Gastrocnemius medialis (tissue), 4 donors: Measurements from ENCODE around the gene CLSTN3. TPM values are rescaled to one million over a fixed set of nuclear protein-coding genes. Genes with fewer than 3 reads are reported as not detected.

Source experiments
- ATAC-seq, 2 donors: fragments of 150-250 bp; one replicate each; pipeline ENCODE4 v1.9.1; 2016
- DNase-seq, 2 donors: peaks; one replicate each; pipeline ENCODE4 v3.0.0-alpha.2; 2019
- H3K27ac ChIP-seq, 4 donors: fragments of 200-600 bp; sonication (generic); 1 replicate in 1 of 4; 2 replicates in 3 of 4; pipeline ENCODE4 v1.5.1; 2016 to 2018; ENCODE audit warnings: mild to moderate bottlenecking in 2 of 4, moderate library complexity in 1 of 4
- H3K27me3 ChIP-seq, 3 donors: fragments of 200-600 bp; sonication (generic) in 2 of 3; 1 replicate in 1 of 3; 2 replicates in 2 of 3; pipeline versions ENCODE4 v1.5.1 to v1.6.0; 2016 to 2019; ENCODE audit warnings: mild to moderate bottlenecking in 1 of 3, moderate library complexity in 1 of 3
- H3K36me3 ChIP-seq, 2 donors: fragments of 200-600 bp; sonication (generic) in 1 of 2; one replicate each; pipeline ENCODE4 v1.5.1; 2017 to 2018
- H3K4me1 ChIP-seq, 2 donors: fragments of 200-600 bp; sonication (generic) in 1 of 2; one replicate each; pipeline ENCODE4 v1.5.1; 2016 to 2017; ENCODE audit warnings: mild to moderate bottlenecking in 2 of 2
- H3K4me3 ChIP-seq, 4 donors: fragments of 200-600 bp; sonication (generic) in 3 of 4; 1 replicate in 1 of 4; 2 replicates in 3 of 4; pipeline ENCODE4 v1.5.1; 2016 to 2019; ENCODE audit warnings: mild to moderate bottlenecking in 2 of 4
- H3K9me3 ChIP-seq, 3 donors: fragments of 200-600 bp; sonication (generic) in 2 of 3; 1 replicate in 1 of 3; 2 replicates in 2 of 3; pipeline ENCODE4 v1.5.1; 2016 to 2019
- POLR2A ChIP-seq, 2 donors: fragments of 450-650 bp; IDR thresholded peaks; one replicate each; pipeline ENCODE4 v1.6.1; 2017; ENCODE audit warnings: antibody characterized with exemption in 2 of 2, mild to moderate bottlenecking in 2 of 2, moderate library complexity in 2 of 2
- in situ Hi-C, 4 donors: fragments of 200-750 bp; cut with MboI; loops; one replicate each; pipeline versions ENCODE4 v1.15.0 to v1.8.0; 2017; ENCODE audit warnings: low sequenced_read_pairs in 4 of 4
- intact Hi-C: fragments of 100-400 bp; cut with DNase I; formaldehyde crosslinking; loops from one replicate; pipeline ENCODE4 v1.15.1; 2023; ENCODE audit warnings: low total_unique reads
- total RNA-seq, 4 donors: library from RNA; depleted of rRNA; stranded (reverse); fragments of >200 nt; gene quantifications; one replicate each; pipeline versions ENCODE4 v1.1.0 to v1.2.3, GENCODE V29; 2016
- TF ChIP-seq, protein P1 (sequence below), 5 experiments: fragments of 450-650 bp in 3 of 5; fragments of 200-600 bp in 2 of 5; sonication (generic) in 2 of 5; IDR thresholded peaks in 4 of 5; conservative IDR thresholded peaks in 1 of 5; 1 replicate in 4 of 5; 2 replicates in 1 of 5; pipeline ENCODE4 v1.5.1; 2016 to 2019; ENCODE audit warnings: antibody characterized with exemption in 5 of 5, mild to moderate bottlenecking in 3 of 5, moderate library complexity in 3 of 5

CLSTN3 gene
- total RNA-seq: 1 to 10 TPM; 1.2 to 3.5 (median 2.4) TPM

DNA sequence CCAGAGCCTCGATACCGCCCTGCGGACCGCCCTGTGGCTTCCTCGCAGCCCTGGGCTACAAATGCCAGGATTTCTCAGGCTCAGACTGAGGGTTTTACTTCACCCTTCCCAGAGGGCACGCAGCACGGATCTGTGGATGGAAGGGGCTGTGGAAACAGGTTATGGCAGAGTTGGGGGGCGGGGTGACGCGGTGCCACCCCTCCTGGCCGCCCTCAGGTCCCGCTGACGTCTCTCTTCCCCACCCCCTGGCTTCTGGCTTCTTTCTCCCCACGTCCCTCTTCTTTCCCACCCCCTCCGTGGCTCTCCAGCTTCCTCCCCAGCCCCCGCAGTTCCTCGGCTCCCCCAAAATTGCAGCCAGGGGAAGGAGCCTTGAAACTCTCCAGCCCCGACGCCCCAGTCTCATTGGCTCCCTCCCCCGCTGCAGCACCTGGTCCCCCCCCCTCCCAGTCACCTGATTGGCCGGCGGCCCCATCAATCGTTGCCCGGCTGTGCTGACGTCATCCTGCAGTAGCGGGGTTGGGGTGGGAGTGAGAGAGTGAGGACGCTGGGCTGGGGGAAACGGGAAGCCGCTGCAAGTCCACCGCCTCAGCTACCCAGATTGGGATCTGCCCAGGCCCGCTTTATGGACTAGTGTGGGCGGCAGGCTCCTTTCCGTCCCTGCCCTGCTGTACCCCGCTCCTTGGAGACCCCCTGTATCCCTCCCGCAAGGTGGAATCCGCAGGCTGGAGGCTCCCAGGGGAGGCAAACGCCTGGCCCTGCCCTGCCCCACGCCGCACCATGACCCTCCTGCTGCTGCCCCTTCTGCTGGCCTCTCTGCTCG, at the start of gene CLSTN3:
Gene CLSTN3, plus strand, starts transcription at position 500 of the 820 bp plus-strand sequence. Its CDS starts 278 bp downstream, at position 778.
- no peaks in the 10 kb centered on the region for H3K9me3 ChIP-seq

DNA sequence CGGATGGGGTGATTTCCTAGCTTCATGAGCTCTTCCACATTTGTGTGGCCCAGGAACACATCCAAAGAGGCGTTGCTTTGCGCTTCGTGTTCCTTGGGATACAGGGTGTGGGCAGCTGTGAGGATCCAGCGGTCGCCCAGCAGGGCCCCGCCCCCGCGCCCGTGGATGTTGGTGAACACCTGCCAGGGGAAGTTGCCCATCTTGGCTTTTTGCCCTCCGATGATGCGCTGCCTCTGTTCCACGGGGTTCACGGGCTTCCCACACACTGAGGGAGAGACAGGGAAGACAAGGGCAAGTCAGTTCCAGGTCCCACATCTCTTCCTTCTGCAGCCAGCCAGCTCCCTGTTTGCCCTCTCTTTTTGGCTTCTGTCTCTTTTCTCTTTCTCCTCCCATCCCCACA, 49.1 kb upstream of the CLSTN3 start:
- H3K9me3 ChIP-seq: no peaks in the 10 kb centered on the region
- TF ChIP-seq, protein P1, sequence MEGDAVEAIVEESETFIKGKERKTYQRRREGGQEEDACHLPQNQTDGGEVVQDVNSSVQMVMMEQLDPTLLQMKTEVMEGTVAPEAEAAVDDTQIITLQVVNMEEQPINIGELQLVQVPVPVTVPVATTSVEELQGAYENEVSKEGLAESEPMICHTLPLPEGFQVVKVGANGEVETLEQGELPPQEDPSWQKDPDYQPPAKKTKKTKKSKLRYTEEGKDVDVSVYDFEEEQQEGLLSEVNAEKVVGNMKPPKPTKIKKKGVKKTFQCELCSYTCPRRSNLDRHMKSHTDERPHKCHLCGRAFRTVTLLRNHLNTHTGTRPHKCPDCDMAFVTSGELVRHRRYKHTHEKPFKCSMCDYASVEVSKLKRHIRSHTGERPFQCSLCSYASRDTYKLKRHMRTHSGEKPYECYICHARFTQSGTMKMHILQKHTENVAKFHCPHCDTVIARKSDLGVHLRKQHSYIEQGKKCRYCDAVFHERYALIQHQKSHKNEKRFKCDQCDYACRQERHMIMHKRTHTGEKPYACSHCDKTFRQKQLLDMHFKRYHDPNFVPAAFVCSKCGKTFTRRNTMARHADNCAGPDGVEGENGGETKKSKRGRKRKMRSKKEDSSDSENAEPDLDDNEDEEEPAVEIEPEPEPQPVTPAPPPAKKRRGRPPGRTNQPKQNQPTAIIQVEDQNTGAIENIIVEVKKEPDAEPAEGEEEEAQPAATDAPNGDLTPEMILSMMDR (IDR thresholded peaks at IDR 0.05 in 4 of 5, conservative IDR thresholded peaks at IDR 0.05 in 1 of 5): no peak
- H3K27ac ChIP-seq: no peak overlapping the region
- intact Hi-C loops: no loop called here
- no peaks in the 10 kb centered on the region for H3K27me3 ChIP-seq
- no peak overlapping the region for H3K4me3 ChIP-seq
- H3K36me3 ChIP-seq: no peaks in the 10 kb centered on the region
- in situ Hi-C loops: no loop called here
- no peak for DNase-seq
- ATAC-seq: no peak
- H3K4me1 ChIP-seq: peaks cover 0 to 4% of the 10 kb centered on the region in 2 donors

More for the DNA sequence above, at the start of gene CLSTN3:
- intact Hi-C loops: no loop called here
- Histone ChIP-seq H3K27me3 (peaks cover 16 to 31% (median 28%) of the 10 kb centered on the region in 3 donors), H3K36me3 (no peaks in the 10 kb centered on the region), H3K27ac (peak within 1 kb of the TSS in 3 of 4 donors; percentile 55 to 65 (median 61)), H3K4me3 (peak within 1 kb of the TSS; percentile 56 to 78 (median 62)), H3K4me1 (peaks cover 17 to 18% of the 10 kb centered on the region in 2 donors)
- in situ Hi-C loops: no loop called here
- peak; percentile 50 to 51 for ATAC-seq
- peak in 1 of 2 donors; percentile 21 for TF ChIP-seq POLR2A (IDR thresholded peaks at IDR 0.05)
- TF ChIP-seq, protein P1 (IDR thresholded peaks at IDR 0.05 in 4 of 5, conservative IDR thresholded peaks at IDR 0.05 in 1 of 5): no peak
- DNase-seq: peak; percentile 43 to 58

DNA sequence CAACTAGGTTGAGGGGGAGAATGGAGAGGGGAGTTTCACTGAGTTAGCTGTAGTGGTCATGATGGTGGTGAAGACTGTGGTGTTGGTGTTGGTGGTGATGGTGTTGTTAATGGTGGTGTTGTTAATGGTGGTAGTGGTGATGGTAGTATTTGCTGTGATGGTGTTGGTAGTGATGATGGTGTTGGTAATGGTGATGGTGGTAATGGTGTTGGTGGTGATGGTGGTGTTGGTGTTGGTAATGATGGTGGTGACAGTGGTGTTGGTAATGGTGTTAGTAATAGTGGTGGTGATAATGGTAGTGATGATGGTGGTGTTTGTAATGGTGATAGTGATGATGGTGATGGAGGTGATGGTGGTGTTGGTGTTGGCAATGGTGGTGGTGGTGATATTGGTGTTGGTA, 47.0 kb upstream of the CLSTN3 start:
- Histone ChIP-seq H3K27me3 (no peaks in the 10 kb centered on the region), H3K36me3 (no peaks in the 10 kb centered on the region)
- TF ChIP-seq POLR2A (IDR thresholded peaks at IDR 0.05): no peak
- TF ChIP-seq, protein P1 (IDR thresholded peaks at IDR 0.05 in 4 of 5, conservative IDR thresholded peaks at IDR 0.05 in 1 of 5): no peak

DNA sequence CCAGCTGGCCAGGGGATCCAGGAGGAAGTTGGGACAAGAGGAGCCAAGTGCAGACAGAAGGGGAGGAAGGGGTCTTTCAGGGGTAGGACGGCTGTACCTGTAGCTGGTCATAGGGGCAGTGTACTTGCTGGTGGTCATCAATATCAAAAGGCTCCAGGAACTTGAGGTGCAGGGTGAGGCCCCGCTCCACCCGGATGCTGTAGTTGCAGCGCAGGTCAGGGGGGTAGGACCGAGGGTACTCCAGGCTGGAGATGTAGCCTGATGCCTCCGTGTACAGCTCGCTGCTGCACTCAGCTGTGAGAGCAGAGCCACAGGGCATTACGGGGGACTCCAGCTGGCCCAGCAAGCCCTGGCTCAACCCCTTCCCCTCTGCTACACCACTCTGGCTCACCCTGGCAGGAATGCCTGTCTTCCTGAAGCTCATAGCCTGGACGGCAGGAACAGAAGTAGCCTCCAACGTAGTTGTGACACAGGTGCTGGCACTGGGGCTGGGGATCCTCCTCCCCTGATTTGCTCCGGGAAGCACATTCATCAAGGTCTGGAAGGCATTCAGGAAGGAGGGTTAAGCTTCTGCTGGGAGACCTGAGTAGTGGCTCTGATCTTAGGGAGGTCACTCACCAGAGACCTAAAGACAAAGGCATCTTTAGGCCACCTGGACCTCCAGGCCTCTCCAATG, 40.8 kb upstream of the CLSTN3 start:
- intact Hi-C loops: no loop called here
- DNase-seq (no peak), ATAC-seq (no peak)
- Histone ChIP-seq H3K36me3 (no peaks in the 10 kb centered on the region), H3K27me3 (no peaks in the 10 kb centered on the region), H3K9me3 (no peaks in the 10 kb centered on the region), H3K4me1 (peaks cover 8 to 15% of the 10 kb centered on the region in 2 donors), H3K27ac (peak overlapping the region; percentile 68 to 80 (median 70)), H3K4me3 (no peak overlapping the region)
- no peak for TF ChIP-seq POLR2A (IDR thresholded peaks at IDR 0.05)
- TF ChIP-seq, protein P1 (IDR thresholded peaks at IDR 0.05 in 4 of 5, conservative IDR thresholded peaks at IDR 0.05 in 1 of 5): no peak
- in situ Hi-C loops: no loop called here

More for the DNA sequence above, 47.0 kb upstream of the CLSTN3 start:
- DNase-seq (no peak), ATAC-seq (no peak)
- Histone ChIP-seq H3K4me3 (no peak overlapping the region), H3K27ac (no peak overlapping the region), H3K4me1 (peaks cover 0 to 4% of the 10 kb centered on the region in 2 donors), H3K9me3 (no peaks in the 10 kb centered on the region)
- in situ Hi-C loops (no loop called here), intact Hi-C loops (no loop called here)
